Activated T-cell treated with anti-CD3 and anti-CD28 coated beads for 24 hours (primary cell): ENCODE results near the gene ARHGAP32.
"Not testable (repeated sequence)": the region's sequence is repeated elsewhere in the genome, so short reads cannot be mapped to it uniquely, and the experiment has no call there.

Source experiments
- DNase-seq: peaks from one replicate; pipeline ENCODE4 v3.0.0-alpha.2; 2020; ENCODE audit warnings: low read depth

Gene ARHGAP32

DNA sequence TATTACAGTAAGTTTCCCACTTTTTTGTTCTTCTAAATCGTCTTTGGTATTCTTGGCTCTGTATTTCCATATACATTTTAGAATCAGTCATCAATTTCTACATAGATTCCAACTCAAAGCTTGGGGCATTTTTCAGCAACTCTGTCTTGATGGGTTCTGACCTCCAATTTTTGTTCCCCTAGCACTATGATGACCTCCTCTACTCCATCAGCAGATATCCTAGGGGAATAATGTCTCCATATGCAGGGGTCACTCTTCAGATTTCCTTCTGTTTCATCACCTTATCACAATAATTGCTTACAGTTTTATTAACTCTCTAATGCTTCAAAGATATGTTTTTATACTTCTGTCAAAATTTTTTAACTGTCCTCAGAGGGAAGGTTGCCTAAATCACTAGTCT lies 158.1 kb downstream of the ARHGAP32 start:
- no peak for DNase-seq

GRCh38 chr11:129023968-129024676 lies 168.0 kb downstream of the ARHGAP32 start:
- DNase-seq = no peak

DNA sequence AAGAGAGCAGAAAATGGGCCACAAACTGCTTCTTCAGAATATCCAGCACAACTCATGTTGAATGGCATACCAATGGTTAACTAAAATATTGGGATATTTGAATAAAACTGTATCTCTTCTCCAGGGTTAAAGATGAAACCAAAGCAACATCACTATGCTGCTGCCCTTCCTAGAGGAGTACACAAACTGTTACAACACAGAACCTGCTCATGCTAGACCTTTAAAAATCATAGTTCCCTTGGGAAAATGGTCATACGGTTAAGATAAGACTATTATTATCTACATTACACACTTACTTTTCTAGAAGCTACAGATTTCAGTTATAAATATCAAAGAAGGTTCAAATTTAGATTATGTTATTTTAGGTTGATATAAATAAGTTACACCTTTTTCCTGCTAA lies 170.8 kb downstream of the ARHGAP32 start:
- DNase-seq = no peak

DNA sequence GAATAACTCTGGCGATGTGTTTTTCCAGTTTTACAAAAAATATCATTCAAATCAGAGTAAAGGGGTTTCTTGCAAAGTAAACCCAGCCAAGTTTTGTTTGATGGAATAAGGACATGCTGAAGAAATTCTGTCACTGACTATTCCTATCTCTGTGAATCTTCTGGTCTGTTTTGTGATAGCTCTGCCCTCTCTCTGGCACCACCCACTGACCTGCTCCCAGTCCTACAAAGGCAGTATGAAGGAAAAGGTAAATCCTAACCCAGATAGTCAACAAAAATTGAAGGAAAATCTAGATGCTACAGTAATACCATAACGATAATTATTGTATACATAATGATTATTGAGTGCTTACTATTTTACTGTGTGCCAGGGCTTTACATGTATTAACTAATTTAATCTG lies 173.1 kb downstream of the ARHGAP32 start:
- no peak for DNase-seq

DNA sequence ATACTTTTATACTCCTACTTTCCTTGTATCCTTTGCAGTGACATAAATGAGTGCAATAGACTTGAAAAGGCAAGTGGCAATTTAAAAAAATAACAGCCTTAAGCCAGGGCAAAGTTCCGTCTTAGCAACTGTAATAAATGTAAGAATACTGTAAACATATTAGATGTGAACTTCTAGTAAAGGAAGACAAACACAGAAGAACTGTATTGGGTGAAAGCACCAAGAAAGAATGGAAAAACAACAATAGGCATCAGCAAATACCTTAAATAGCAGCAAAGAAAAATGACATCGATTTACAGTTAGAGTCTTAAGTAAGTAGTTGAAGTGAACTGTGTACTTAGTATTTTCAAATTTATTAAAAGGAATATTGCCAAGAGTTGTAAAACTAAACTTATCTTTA lies 174.0 kb downstream of the ARHGAP32 start:
- DNase-seq = no peak

DNA sequence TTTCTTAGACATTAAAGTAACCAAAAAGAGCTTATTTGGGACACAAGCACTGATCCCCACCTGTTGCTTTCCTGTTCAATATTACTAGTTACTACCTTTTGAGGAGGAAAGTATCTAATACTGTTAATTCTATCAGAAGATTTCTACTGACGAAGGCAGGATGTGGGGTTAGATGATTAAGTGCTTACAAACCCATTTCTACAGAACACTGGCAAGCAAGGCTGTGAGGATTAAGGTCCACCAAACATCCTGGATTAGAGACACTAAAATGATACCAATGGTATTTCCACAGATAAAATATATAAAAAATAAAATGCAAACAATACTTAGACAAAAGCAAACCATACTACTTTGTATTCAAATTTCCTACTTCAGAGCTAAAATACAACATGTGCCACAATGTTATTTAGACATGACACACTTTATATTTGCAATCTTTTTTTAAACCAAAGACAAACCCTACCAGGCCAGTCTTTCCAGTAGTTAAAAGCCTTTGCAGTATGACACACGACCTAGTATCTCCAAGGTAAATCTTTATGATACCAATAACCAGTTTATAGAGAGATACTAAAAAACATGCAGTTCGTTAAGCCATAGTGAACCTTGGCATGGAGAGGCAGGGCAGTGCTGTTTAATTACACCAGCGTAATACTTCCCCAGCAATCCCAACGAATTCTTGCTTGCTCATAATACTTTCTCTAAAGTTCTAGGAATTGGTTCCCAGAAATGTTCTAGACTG lies 178.2 kb downstream of the ARHGAP32 start:
- no peak for DNase-seq

DNA sequence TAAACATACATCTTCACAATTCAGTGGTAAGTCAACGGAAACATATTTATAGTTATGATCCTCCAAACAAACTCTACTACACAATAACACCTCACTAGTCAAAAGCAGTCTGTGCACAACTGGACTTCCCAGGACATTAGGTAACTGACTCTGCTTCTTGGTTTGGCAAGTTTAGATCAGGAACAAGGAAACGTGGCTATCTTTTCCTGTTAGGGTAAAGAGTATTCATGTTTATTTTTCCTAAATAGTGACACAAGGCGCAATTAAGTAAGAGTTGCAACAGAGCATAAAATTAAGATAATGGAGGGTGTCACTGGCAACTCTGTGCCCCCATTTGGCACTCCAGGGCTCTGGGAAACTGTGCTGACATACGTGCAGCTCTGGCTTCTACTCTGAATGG lies 179.2 kb downstream of the ARHGAP32 start:
- no peak for DNase-seq

DNA sequence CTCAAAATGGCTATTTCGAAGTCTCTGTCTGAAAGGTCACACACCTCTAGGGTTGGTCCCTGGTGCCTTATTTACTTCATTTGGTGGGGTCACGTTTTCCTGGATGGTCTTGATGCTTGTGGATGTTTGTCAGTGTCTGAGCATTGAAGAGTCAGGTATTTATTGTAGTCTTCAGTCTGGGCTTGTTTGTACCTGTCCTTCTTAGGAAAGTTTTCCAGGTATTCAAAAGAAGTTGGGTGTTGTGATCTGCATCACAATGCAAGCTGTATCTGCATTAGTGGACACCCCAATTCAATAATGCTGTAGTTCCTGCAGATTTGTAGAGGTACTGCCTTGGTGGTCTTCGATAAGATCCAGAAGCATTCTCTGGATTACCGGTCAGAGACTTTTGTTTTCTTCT lies 186.0 kb downstream of the ARHGAP32 start:
- no peak for DNase-seq

DNA sequence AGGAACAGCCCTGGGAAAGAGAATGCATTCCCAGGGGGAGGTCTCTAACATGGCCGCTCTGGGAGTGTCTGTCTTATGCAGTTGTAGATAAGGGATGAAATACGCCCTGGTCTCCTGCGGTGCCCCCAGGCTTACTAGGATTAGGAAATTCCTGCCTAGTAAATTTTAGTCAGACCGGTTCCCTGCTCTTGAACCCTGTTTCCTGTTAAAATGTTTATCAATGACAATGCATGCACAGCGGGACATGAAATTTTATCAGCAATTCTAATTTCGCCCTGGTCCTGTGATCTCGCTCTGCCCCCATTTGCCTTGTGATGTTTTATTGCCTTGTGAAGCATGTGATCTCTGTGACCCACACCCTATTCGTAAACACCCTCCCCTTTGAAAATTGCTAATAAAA lies 193.0 kb downstream of the ARHGAP32 start:
- DNase-seq = not testable (repeated sequence)

DNA sequence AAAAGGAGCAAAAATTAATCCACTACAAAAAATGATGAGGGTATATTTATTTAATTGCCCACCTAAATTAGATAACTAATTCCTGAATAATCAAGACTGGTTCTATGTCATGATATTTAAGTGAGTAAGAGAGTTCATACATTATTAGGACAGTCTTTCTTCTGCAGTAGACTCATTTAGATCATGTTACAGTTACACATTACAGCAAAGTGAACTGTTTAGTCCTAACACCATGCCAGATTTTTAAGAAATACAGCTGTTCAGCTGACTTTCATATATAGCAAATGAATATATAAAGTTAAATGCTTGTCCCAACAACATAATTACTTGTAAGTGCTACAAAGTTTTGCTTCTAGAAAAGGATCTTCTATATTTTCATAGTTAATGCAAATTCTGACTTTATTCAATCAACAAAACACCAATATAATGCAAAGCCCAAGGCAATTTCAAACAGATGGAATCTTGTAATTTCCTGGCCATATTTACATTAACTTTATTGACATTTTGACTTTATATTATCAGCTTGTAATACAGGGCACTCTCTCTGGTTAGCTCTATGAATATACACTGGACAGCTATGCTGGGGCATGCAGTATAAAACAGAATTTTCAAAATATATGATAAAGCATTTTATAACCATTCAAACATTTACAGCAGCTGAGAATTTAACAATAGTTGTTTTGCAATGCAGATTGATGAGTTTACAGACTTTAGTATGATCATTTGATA lies 203.7 kb downstream of the ARHGAP32 start:
- no peak for DNase-seq

- no peak for DNase-seq
Observed at GRCh38 chr11:128985880-128986279, 206.2 kb downstream of the ARHGAP32 start.

GRCh38 chr11:128983023-128983422 lies 209.1 kb downstream of the ARHGAP32 start:
- no peak for DNase-seq

- DNase-seq = no peak
Observed at GRCh38 chr11:128981254-128981653, 210.9 kb downstream of the ARHGAP32 start.

GRCh38 chr11:128970598-128971190 lies 221.4 kb downstream of the ARHGAP32 start:
- no peak for DNase-seq

DNA sequence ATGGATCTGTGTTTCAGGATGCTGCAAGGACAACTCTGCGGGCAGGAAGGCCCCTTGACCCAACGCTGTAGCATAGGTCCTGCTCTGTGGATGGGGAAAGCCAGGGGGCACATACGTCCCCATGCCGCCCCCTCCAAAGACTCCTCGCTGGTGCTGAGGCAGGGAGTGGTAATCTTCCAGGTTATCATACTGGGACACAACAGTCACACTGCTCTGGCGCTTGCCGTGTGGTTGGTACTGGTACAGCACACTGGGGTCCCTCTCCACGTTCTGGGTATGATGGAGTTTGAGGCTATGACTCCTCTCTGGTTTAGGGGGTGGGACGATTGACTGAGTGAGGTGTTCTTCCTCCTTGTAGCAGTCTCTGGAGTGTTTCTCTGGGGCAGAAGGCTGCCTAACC lies 223.2 kb downstream of the ARHGAP32 start:
- DNase-seq = no peak

DNA sequence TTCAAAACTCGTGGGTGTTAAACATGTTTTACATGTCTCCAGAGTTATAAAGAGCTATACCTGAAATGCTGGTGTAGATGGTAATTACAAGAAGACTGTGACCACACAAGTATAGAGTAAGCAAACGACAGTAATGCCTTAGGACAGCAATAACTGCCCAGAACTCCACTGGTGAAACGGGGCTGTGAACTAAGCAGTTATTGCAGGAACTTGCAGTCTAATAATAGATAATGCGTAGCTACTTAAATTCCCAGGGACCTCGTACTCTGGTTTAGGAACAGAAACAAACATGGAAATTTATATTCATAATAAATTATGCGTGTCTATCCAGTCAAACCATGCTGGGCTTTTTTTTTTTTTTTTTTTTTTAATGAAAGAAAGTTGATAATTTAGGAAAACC lies 224.5 kb downstream of the ARHGAP32 start:
- no peak for DNase-seq

DNA sequence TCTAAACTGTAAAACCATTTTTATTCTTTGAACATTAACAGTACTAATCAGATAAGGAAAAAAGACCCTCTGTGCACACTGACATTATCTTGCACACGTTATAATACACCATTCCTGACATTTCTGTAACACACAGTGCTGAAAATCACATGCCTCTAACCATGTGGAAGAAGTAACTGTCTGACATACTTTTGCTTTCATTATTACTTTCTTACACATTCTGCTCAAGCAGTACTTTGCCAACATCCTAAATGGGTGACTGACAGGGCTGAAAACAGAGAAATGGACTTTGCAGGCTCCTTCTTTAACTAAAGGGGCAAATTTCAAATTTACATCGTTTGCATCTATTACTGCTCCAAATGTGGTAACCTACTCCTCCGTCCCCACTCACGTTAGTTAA lies 226.6 kb downstream of the ARHGAP32 start:
- DNase-seq = no peak

DNA sequence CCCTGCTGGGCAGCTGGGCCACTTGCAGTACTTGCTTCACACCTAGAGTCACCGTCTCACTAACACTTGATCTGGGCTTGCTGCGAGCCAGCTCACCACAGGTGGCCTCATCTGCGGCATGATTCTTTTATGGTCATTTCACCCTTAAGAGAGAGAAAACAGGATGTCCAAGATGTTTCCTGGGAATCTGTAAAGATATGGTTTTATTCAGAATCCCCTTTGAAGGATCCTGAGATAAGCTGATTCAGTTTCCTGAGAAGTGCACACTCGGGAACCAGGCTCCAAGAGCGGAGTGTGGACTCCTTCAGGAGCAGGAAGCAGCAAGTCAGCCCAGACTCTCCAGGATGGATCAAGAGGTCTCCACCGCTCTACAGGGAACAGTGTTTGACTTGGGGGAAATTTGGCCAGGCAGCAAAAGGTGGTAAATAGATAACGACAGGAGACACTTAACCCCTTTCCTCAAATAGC lies 227.6 kb downstream of the ARHGAP32 start:
- no peak for DNase-seq

DNA sequence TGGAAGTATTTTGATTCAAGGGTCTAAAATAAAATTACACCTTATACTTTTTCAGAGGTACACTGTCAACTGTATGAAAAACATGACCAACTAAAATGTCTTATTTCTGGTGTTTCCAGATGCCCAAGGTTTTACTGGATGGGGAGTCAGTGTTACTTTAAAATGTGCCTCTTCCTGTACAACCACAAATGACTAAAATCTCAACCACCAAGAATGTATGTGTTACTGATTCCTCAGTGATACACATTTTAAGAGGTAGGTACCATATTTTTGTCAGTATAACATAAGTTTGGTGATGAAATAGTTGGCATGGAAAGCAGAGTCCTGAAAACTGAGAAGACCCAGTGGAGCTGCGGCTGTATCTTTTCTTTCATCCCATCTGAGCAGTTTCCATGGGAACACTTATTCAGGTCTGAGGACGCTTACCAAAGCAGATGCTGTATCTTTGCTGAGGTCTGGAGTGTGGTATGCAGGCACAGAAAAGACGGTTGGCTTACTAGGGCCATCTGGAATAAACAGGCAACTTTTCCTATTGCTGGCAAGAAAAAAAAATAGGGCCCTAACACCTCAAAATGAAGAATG lies 228.3 kb downstream of the ARHGAP32 start:
- no peak for DNase-seq

DNA sequence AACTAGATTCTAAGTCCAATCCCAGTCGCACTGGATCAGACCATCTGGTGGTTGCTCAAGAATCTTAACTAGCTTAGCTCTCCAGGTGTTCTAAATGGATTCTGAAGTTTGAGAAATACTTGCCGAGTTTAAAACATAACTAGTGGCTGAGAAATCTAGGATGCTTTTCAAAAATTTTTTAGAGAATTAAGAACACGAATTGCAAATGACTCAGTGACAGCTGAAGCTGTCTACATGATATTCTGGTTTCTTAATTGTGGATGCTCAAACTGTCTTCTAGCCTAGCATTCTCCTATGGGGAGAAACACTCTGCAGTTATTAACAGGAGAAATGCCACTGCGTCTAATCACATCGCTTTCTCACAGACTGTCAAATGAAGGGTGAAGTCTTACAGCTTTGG lies 229.2 kb downstream of the ARHGAP32 start:
- no peak for DNase-seq

DNA sequence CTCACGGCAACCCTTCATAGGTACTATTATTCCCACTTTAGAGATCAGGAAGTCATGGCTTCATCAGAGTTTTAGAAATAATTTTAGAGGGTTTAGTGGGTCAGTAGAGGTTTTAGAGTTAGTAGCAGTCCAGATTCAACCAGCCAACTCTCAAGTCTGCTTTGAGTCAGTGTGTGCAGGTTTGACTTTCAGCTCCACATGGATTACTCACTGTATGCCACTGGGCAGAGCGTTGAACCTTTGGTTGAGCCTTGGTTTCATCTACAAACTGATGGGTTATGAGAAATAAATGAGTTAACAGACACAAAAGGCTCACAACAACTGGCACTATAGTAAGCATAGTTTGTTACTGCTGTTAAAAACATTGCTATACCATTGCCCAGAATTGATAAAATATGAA lies 230.5 kb downstream of the ARHGAP32 start:
- DNase-seq = no peak

- no peak for DNase-seq
Observed at GRCh38 chr11:128957202-128957482, 235.0 kb downstream of the ARHGAP32 start.
